GM23248 (cell line): ENCODE results near the gene LRRC3.

Experiments
- EZH2 ChIP-seq: fragments of 200-600 bp; sonication (generic); IDR thresholded peaks from 2 replicates; pipeline ENCODE4 v1.6.1; 2018; ENCODE audit warnings: antibody characterized with exemption, mild to moderate bottlenecking; ENCODE audit not compliant: insufficient read depth, poor library complexity, severe bottlenecking
- EZH2phosphoT487 ChIP-seq: fragments of 200-600 bp; sonication (generic); IDR thresholded peaks from 2 replicates; pipeline ENCODE4 v1.6.1; 2018; ENCODE audit warnings: antibody characterized with exemption, moderate library complexity, mild to moderate bottlenecking, low read depth; ENCODE audit not compliant: insufficient read depth

GRCh38 chr21:44460441-44460755 lies 5.1 kb downstream of the LRRC3 start:
- TF ChIP-seq EZH2 (no peak), EZH2phosphoT487 (no peak)
